ENCODE data around the gene ROCK2. TPM values are rescaled to one million over a fixed set of nuclear protein-coding genes. Genes with fewer than 3 reads are reported as not detected.
A peak's percentile ranks its signal among the peaks of the same experiment; 100 is the strongest.

ROCK2 gene
- polyA plus RNA-seq, 3 donors, result 2.8 to 10.2 (median 4.3) TPM

DNA sequence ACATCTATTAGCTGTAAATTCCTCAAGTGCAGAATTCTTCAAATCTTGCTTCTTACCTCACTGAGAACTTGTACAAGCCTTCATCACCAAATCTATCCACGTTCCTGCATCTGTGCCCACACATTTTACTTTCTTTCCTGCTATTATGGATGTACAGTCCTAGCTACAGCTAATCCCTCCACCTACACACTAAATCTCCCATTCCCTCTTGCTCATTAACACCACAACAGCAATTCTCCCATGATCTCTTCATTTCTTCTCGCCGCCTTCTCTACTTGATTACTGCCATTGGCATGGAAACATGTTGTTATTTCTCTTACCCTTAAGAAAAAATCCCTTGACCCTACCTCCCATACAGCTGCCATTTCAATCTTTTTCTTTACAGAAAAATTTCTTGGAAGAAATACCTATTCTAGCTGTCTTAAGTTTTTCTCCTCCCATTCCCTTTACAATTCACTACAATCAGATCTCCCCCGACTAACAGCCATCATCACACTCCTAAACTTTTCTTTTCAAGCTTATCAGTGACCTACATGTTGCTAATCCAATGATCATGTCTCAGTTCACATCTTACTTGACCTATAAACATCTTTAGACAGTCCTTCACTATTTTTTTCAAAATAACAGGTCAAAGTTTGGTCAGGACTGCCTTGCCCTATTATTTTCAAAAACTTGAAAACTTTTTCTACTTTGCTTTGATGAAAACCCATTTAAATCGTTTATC is 41.0 kb downstream of the ROCK2 start:
- Histone ChIP-seq H3K36me3 (replicated peaks in 1 of 2; ENCODE audit: control insufficient read depth in 1 of 2, insufficient read depth in 2 of 2, low read length in 2 of 2) (no peaks in the 10 kb centered on the region), H4K20me1 (ENCODE audit: insufficient read depth, low read length) (peaks cover 93% of the 10 kb centered on the region), H3K9ac (ENCODE audit: insufficient read depth, low read length, poor library complexity, severe bottlenecking) (no peak overlapping the region), H2AFZ (ENCODE audit: insufficient read depth, low read depth, low read length, poor library complexity, severe bottlenecking) (no peak overlapping the region), H3K27me3 (ENCODE audit: control insufficient read depth in 2 of 2, insufficient read depth in 2 of 2, low read length in 2 of 2) (no peaks in the 10 kb centered on the region), H3K4me3 (replicated peaks in 1 of 3; ENCODE audit: low read depth in 2 of 3, low read length in 3 of 3) (no peak overlapping the region), H3K27ac (ENCODE audit: low read depth in 1 of 2, low read length in 2 of 2) (no peak overlapping the region), H3K79me2 (ENCODE audit: insufficient read depth, low read length) (peaks cover 94% of the 10 kb centered on the region), H3K4me2 (replicated peaks; ENCODE audit: extremely low read depth, low read length, poor library complexity, severe bottlenecking) (no peak overlapping the region), H3K9me3 (replicated peaks in 1 of 2; ENCODE audit: control insufficient read depth in 1 of 2, insufficient read depth in 1 of 2, low read length in 2 of 2) (no peaks in the 10 kb centered on the region), H3K4me1 (ENCODE audit: control insufficient read depth in 1 of 2, insufficient read depth in 2 of 2, low read length in 2 of 2) (peaks cover 3 to 37% of the 10 kb centered on the region in 2 donors)
- TF ChIP-seq, protein P1, sequence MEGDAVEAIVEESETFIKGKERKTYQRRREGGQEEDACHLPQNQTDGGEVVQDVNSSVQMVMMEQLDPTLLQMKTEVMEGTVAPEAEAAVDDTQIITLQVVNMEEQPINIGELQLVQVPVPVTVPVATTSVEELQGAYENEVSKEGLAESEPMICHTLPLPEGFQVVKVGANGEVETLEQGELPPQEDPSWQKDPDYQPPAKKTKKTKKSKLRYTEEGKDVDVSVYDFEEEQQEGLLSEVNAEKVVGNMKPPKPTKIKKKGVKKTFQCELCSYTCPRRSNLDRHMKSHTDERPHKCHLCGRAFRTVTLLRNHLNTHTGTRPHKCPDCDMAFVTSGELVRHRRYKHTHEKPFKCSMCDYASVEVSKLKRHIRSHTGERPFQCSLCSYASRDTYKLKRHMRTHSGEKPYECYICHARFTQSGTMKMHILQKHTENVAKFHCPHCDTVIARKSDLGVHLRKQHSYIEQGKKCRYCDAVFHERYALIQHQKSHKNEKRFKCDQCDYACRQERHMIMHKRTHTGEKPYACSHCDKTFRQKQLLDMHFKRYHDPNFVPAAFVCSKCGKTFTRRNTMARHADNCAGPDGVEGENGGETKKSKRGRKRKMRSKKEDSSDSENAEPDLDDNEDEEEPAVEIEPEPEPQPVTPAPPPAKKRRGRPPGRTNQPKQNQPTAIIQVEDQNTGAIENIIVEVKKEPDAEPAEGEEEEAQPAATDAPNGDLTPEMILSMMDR (IDR thresholded peaks at IDR 0.05), result no peak
- Mint-ChIP-seq H3K9me3 (no peaks in the 10 kb centered on the region), H3K4me3 (no peak overlapping the region), H3K4me1 (peaks cover 25% of the 10 kb centered on the region), H3K27me3 (ENCODE audit: low read depth in 3 of 3) (no peaks in the 10 kb centered on the region), H3K36me3 (no peaks in the 10 kb centered on the region), H3K27ac (no peak overlapping the region)
- WGBS (ENCODE audit: insufficient coverage), result 97% methylated on average over 4 of the region's 5 CpGs
- no peak for DNase-seq
- intact Hi-C loops (cut with micrococcal nuclease), result no loop called here

DNA sequence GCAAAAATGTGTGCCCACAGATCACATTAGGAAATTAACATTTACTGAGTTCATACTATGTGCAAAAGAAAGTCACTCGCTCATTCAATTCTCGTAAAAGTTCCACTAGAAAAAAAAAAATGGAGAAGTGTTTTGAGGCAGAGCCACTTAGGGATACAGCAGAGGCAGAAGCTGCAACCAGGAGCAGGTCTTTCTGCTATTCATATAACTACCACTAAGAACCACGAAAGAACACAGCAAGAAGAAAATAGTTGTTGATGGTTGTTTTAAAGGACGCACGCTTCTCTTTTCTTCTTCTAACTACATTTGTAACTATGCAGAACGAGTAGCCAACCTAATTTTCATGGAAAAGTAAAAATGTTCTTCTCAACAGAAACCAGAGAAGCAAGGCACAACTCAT is 45.0 kb downstream of the ROCK2 start:
- H3K9me3 ChIP-seq (replicated peaks in 1 of 2; ENCODE audit: control insufficient read depth in 1 of 2, insufficient read depth in 1 of 2, low read length in 2 of 2), result no peaks in the 10 kb centered on the region
- Mint-ChIP-seq H3K4me3 (no peak overlapping the region), H3K27ac (peak overlapping the region in 1 of 7 donors; percentile 52), H3K27me3 (ENCODE audit: low read depth in 3 of 3) (no peaks in the 10 kb centered on the region), H3K4me1 (peaks cover 4% of the 10 kb centered on the region), H3K9me3 (peaks cover 0 to 6% (median 0%) of the 10 kb centered on the region in 7 donors), H3K36me3 (peaks cover 0 to 2% of the 10 kb centered on the region in 2 donors)
- H3K4me1 ChIP-seq (ENCODE audit: control insufficient read depth in 1 of 2, insufficient read depth in 2 of 2, low read length in 2 of 2), result peaks cover 0 to 4% of the 10 kb centered on the region in 2 donors
- no peaks in the 10 kb centered on the region for H3K36me3 ChIP-seq (replicated peaks in 1 of 2; ENCODE audit: control insufficient read depth in 1 of 2, insufficient read depth in 2 of 2, low read length in 2 of 2)
- H3K9ac ChIP-seq (ENCODE audit: insufficient read depth, low read length, poor library complexity, severe bottlenecking), result no peak overlapping the region
- TF ChIP-seq, protein P1 (IDR thresholded peaks at IDR 0.05), result no peak
- no peak overlapping the region for H3K4me2 ChIP-seq (replicated peaks; ENCODE audit: extremely low read depth, low read length, poor library complexity, severe bottlenecking)
- H3K27me3 ChIP-seq (ENCODE audit: control insufficient read depth in 2 of 2, insufficient read depth in 2 of 2, low read length in 2 of 2), result no peaks in the 10 kb centered on the region
- intact Hi-C loops (cut with micrococcal nuclease), result no loop called here
- DNase-seq, result no peak
- H3K27ac ChIP-seq (ENCODE audit: low read depth in 1 of 2, low read length in 2 of 2), result no peak overlapping the region
- H3K79me2 ChIP-seq (ENCODE audit: insufficient read depth, low read length), result peaks cover 91% of the 10 kb centered on the region
- WGBS (ENCODE audit: insufficient coverage), result 100% methylated on average over 1 of the region's 6 CpGs
- no peak overlapping the region for H2AFZ ChIP-seq (ENCODE audit: insufficient read depth, low read depth, low read length, poor library complexity, severe bottlenecking)
- peaks cover 75% of the 10 kb centered on the region for H4K20me1 ChIP-seq (ENCODE audit: insufficient read depth, low read length)
- no peak overlapping the region for H3K4me3 ChIP-seq (replicated peaks in 1 of 3; ENCODE audit: low read depth in 2 of 3, low read length in 3 of 3)
